Stimulated activated CD8-positive, alpha-beta memory T cell treated with anti-CD3 and anti-CD28 coated beads, Interleukin-4, amount 100 ng/mL, for 24 hours (primary cell): ENCODE results near the gene TLR6.
"Not testable (repeated sequence)": the region's sequence is repeated elsewhere in the genome, so short reads cannot be mapped to it uniquely, and the experiment has no call there.

Experiments used
- DNase-seq: peaks from one replicate; pipeline ENCODE4 v3.0.0-alpha.2; 2020; ENCODE audit warnings: low read depth

Gene TLR6

GRCh38 chr4:38787693-38788092 lies 68.9 kb downstream of the TLR6 start:
- no peak for DNase-seq

- no peak for DNase-seq
These were observed 70.7 kb downstream of the TLR6 start for GRCh38 chr4:38785901-38786402.

- no peak for DNase-seq
These were observed 71.4 kb downstream of the TLR6 start for GRCh38 chr4:38785041-38785790.

- DNase-seq, result no peak
These were observed 72.5 kb downstream of the TLR6 start for GRCh38 chr4:38784141-38784540.

GRCh38 chr4:38783109-38783460 lies 73.5 kb downstream of the TLR6 start:
- no peak for DNase-seq

GRCh38 chr4:38782452-38783108 lies 74.0 kb downstream of the TLR6 start, which contains the start of gene TLR10:
TSS of gene TLR10 (minus strand) at chr4:38782990. CDS start at chr4:38775590, 7,400 bp downstream.
- DNase-seq, result no peak

- DNase-seq, result no peak
These were observed 74.8 kb downstream of the TLR6 start for GRCh38 chr4:38781854-38782261.

- DNase-seq, result no peak
These were observed 75.7 kb downstream of the TLR6 start for GRCh38 chr4:38780833-38781484.

- DNase-seq, result no peak
These were observed 76.8 kb downstream of the TLR6 start for GRCh38 chr4:38779790-38780189.

- not testable (repeated sequence) for DNase-seq
These were observed 78.7 kb downstream of the TLR6 start for GRCh38 chr4:38777925-38778324.

GRCh38 chr4:38775326-38775725 lies 81.3 kb downstream of the TLR6 start:
- no peak for DNase-seq

- no peak for DNase-seq
These were observed 82.2 kb downstream of the TLR6 start for GRCh38 chr4:38774181-38774955.
